PC-9 (cell line): ENCODE measurements around the gene CABP5. TPM values are rescaled to one million over a fixed set of nuclear protein-coding genes. Genes with fewer than 3 reads are reported as not detected.
A peak's percentile ranks its signal among the peaks of the same experiment; 100 is the strongest.

Source experiments
- BruUV-seq: library from RNA; stranded (reverse); fragments of 400-500 nt; replicated peaks from 2 replicates; lab custom pipeline; 2021; lab: Mats Ljungman, UMichigan
- CTCF ChIA-PET: fragments of 300-600 bp; sonication (Branson Sonifier 250); formaldehyde crosslinking; loops from one replicate; lab custom pipeline; 2022; ENCODE audit warnings: antibody characterized with exemption; lab: Charles Lee
- POLR2A ChIA-PET: fragments of 300-600 bp; sonication (Branson Sonifier 250); formaldehyde crosslinking; loops from one replicate; lab custom pipeline; 2022; ENCODE audit warnings: antibody characterized with exemption; ENCODE audit not compliant: unreplicated experiment; lab: Charles Lee
- DNase-seq, 2 experiments: peaks; one replicate each; pipeline versions ENCODE4 v3.0.0 to v3.0.0-alpha.2; 2015 to 2022; ENCODE audit warnings: mixed read lengths in 1 of 2
- H2AFZ ChIP-seq: fragments of 200-600 bp; sonication (generic); 2 replicates; pipeline ENCODE4 v1.8.1; 2017; ENCODE audit warnings: antibody characterized with exemption
- H3F3A ChIP-seq: fragments of 200-600 bp; sonication (generic); 2 replicates; pipeline ENCODE4 v1.8.1; 2017; ENCODE audit warnings: antibody characterized with exemption, mild to moderate bottlenecking, low read depth; ENCODE audit not compliant: insufficient read depth
- H3K27ac ChIP-seq: fragments of 200-600 bp; sonication (generic); 2 replicates; pipeline ENCODE4 v1.6.1; 2016; ENCODE audit warnings: mixed run types
- H3K27me3 ChIP-seq: fragments of 200-600 bp; sonication (generic); 2 replicates; pipeline ENCODE4 v1.6.1; 2016; ENCODE audit warnings: low read depth, mixed run types; ENCODE audit not compliant: insufficient read depth
- H3K36me3 ChIP-seq: fragments of 200-600 bp; sonication (generic); 2 replicates; pipeline ENCODE4 v1.6.1; 2016; ENCODE audit warnings: low read depth, mixed run types
- H3K4me1 ChIP-seq: fragments of 200-600 bp; sonication (generic); replicated peaks from 2 replicates; pipeline ENCODE4 v1.6.1; 2016; ENCODE audit warnings: mixed run types; ENCODE audit not compliant: insufficient read depth
- H3K4me2 ChIP-seq: fragments of 200-600 bp; sonication (generic); 2 replicates; pipeline ENCODE4 v1.6.1; 2017; ENCODE audit warnings: mixed run types
- H3K4me3 ChIP-seq: fragments of 200-600 bp; sonication (generic); 2 replicates; pipeline ENCODE4 v1.6.1; 2016; ENCODE audit warnings: mixed run types
- H3K79me2 ChIP-seq: fragments of 200-600 bp; sonication (generic); 2 replicates; pipeline ENCODE4 v1.6.1; 2017; ENCODE audit warnings: low read depth, mixed run types
- H3K9me2 ChIP-seq: fragments of 200-600 bp; sonication (generic); 2 replicates; pipeline ENCODE4 v1.8.1; 2017; ENCODE audit warnings: mild to moderate bottlenecking; ENCODE audit not compliant: insufficient read depth
- H3K9me3 ChIP-seq: fragments of 200-600 bp; sonication (generic); 2 replicates; pipeline ENCODE4 v1.8.1; 2016; ENCODE audit warnings: low read depth; ENCODE audit not compliant: insufficient read depth
- H4K20me1 ChIP-seq: fragments of 200-600 bp; sonication (generic); 2 replicates; pipeline ENCODE4 v1.8.1; 2017; ENCODE audit not compliant: insufficient read depth
- CTCF ChIP-seq: fragments of 200-600 bp; sonication (generic); conservative IDR thresholded peaks from 2 replicates; pipeline ENCODE4 v1.6.1; 2017; ENCODE audit warnings: mixed run types, antibody characterized with exemption, mild to moderate bottlenecking, moderate library complexity
- EZH2 ChIP-seq: fragments of 200-600 bp; sonication (generic); IDR thresholded peaks from 2 replicates; pipeline ENCODE4 v1.8.0; 2017; ENCODE audit warnings: antibody characterized with exemption, low read depth
- intact Hi-C: fragments of 100-400 bp; cut with micrococcal nuclease; formaldehyde crosslinking; loops from one replicate; pipeline ENCODE4 v1.10.0; 2022; ENCODE audit not compliant: unreplicated experiment
- total RNA-seq: library from RNA; stranded (reverse); gene quantifications from 2 replicates; pipeline ENCODE4 v1.2.3, GENCODE V29; 2021

Gene CABP5
- total RNA-seq, 1 experiment from 2014 or later, result not detected

DNA sequence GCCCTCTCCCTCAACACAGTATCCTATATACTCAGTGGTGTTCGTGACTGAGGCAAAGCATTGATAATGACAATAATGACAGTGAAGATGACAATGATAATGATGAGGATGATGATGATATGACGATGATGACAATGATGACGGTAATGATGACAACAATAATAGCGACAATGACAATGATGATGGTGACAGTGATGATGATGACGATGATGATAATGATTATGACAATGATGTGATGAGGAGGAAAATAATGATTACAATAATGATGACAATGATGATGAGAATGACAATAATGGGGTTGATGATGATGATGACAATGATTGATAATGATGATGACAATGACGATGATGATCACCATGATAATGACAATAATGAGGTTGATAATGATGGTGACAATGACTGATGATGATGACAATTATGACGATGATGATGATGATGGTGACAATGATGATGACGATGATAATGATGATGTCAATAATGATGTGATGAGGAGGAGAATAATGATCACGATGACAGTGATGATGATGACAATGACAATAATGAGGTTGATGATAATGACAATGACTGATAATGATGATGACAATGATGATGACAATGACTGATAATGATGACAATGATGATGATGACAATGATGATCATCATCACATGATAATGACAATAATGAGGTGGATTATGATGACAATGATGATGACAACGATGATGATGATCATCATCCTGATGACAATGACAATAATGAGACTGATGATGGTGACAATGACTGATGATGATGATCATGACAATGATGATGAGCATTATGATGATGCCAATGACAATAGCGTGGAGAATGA, 32.7 kb downstream of the CABP5 start:
- BruUV-seq, result no TSS peak
- TF ChIP-seq CTCF (no peak), EZH2 (no peak)
- CTCF ChIA-PET, result no interaction called here
- Histone ChIP-seq H3K4me3 (no peak overlapping the region), H3K9me3 (no peaks in the 10 kb centered on the region), H3K79me2 (no peaks in the 10 kb centered on the region), H3F3A (no peaks in the 10 kb centered on the region), H2AFZ (no peak overlapping the region), H3K9me2 (no peaks in the 10 kb centered on the region), H3K36me3 (no peaks in the 10 kb centered on the region), H3K4me2 (no peak overlapping the region), H4K20me1 (no peaks in the 10 kb centered on the region), H3K4me1 (no peaks in the 10 kb centered on the region), H3K27me3 (peaks cover 27% of the 10 kb centered on the region), H3K27ac (no peak overlapping the region)
- no peak for DNase-seq
- intact Hi-C loops, result no loop called here
- POLR2A ChIA-PET, result no interaction called here

- H3K9me2 ChIP-seq, result no peaks in the 10 kb centered on the region
Observed at GRCh38 chr19:48006762-48007161, 37.1 kb downstream of the CABP5 start.

GRCh38 chr19:48004236-48004635, 39.6 kb downstream of the CABP5 start:
- BruUV-seq, result no TSS peak

More at GRCh38 chr19:48006762-48007161, 37.1 kb downstream of the CABP5 start:
- H3K4me2 ChIP-seq, result no peak overlapping the region
- intact Hi-C loops, result no loop called here
- no peaks in the 10 kb centered on the region for H4K20me1 ChIP-seq
- no peaks in the 10 kb centered on the region for H3K36me3 ChIP-seq
- ChIA-PET CTCF (no interaction called here), POLR2A (no interaction called here)
- H3K9me3 ChIP-seq, result no peaks in the 10 kb centered on the region
- TF ChIP-seq CTCF (peak; percentile 43; the same call in 1 of the 2 replicates), EZH2 (no peak)
- H3K27ac ChIP-seq, result no peak overlapping the region
- H3K4me3 ChIP-seq, result no peak overlapping the region
- no TSS peak for BruUV-seq
- no peaks in the 10 kb centered on the region for H3F3A ChIP-seq
- no peak for DNase-seq
- H3K27me3 ChIP-seq, result peaks cover 40% of the 10 kb centered on the region
- no peaks in the 10 kb centered on the region for H3K4me1 ChIP-seq
- H3K79me2 ChIP-seq, result no peaks in the 10 kb centered on the region
- H2AFZ ChIP-seq, result no peak overlapping the region

More at GRCh38 chr19:48004236-48004635, 39.6 kb downstream of the CABP5 start:
- ChIA-PET POLR2A (no interaction called here), CTCF (no interaction called here)
- H3K79me2 ChIP-seq, result no peaks in the 10 kb centered on the region
- peaks cover 3% of the 10 kb centered on the region; the same call in 1 of the 2 replicates for H3K9me3 ChIP-seq
- no peak overlapping the region for H3K27ac ChIP-seq
- H3K36me3 ChIP-seq, result no peaks in the 10 kb centered on the region
- peaks cover 56% of the 10 kb centered on the region for H3K27me3 ChIP-seq
- no peaks in the 10 kb centered on the region for H3K9me2 ChIP-seq
- no peaks in the 10 kb centered on the region for H3K4me1 ChIP-seq
- H3F3A ChIP-seq, result no peaks in the 10 kb centered on the region
- intact Hi-C loops, result no loop called here
- H2AFZ ChIP-seq, result no peak overlapping the region
- TF ChIP-seq EZH2 (no peak), CTCF (no peak)
- no peaks in the 10 kb centered on the region for H4K20me1 ChIP-seq
- no peak overlapping the region for H3K4me3 ChIP-seq
- H3K4me2 ChIP-seq, result no peak overlapping the region
- no peak for DNase-seq
